OCI-LY7 (cell line): ENCODE measurements around the gene USP30. TPM values are rescaled to one million over a fixed set of nuclear protein-coding genes. Genes with fewer than 3 reads are reported as not detected.

Source experiments
- BruUV-seq: library from RNA; stranded (reverse); fragments of 400-500 nt; replicated peaks from 2 replicates; lab custom pipeline; 2021; lab: Mats Ljungman, UMichigan
- CTCF ChIA-PET: fragments of 300-600 bp; sonication (Branson Sonifier 250); formaldehyde crosslinking; loops from one replicate; lab custom pipeline; 2022; ENCODE audit warnings: antibody characterized with exemption; ENCODE audit not compliant: unreplicated experiment; lab: Charles Lee
- POLR2A ChIA-PET: fragments of 300-600 bp; sonication (Branson Sonifier 250); formaldehyde crosslinking; loops from one replicate; lab custom pipeline; 2022; ENCODE audit warnings: antibody characterized with exemption; lab: Charles Lee
- DNase-seq: peaks from one replicate; pipeline ENCODE4 v3.0.0-alpha.2; 2015; ENCODE audit warnings: low spot score
- H2AFZ ChIP-seq: fragments of 200-600 bp; sonication (generic), shearing (Covaris generic); 2 replicates; pipeline ENCODE4 v1.6.1; 2014; ENCODE audit warnings: mild to moderate bottlenecking, antibody characterized with exemption, low read length, moderate library complexity
- H3K27ac ChIP-seq: fragments of 200-600 bp; sonication (generic); 2 replicates; pipeline ENCODE4 v1.5.1; 2014; ENCODE audit warnings: mixed run types, low read depth, mild to moderate bottlenecking, moderate library complexity, low read length, inconsistent platforms; ENCODE audit not compliant: poor library complexity, severe bottlenecking
- H3K36me3 ChIP-seq: fragments of 200-600 bp; sonication (generic); 2 replicates; pipeline ENCODE4 v1.6.1; 2014; ENCODE audit warnings: mild to moderate bottlenecking, antibody characterized with exemption, low read length, moderate library complexity, mixed read lengths; ENCODE audit not compliant: insufficient read depth
- H3K4me1 ChIP-seq: fragments of 200-600 bp; sonication (generic); 2 replicates; pipeline ENCODE4 v1.5.1; 2014; ENCODE audit warnings: mild to moderate bottlenecking, low read length; ENCODE audit not compliant: insufficient read depth, poor library complexity, severe bottlenecking
- H3K4me2 ChIP-seq: fragments of 200-600 bp; sonication (generic); 2 replicates; pipeline ENCODE4 v1.6.1; 2014; ENCODE audit warnings: mild to moderate bottlenecking, low read length
- H3K4me3 ChIP-seq: fragments of 200-600 bp; sonication (generic); 2 replicates; pipeline ENCODE4 v1.5.1; 2014; ENCODE audit warnings: mild to moderate bottlenecking, low read depth, low read length; ENCODE audit not compliant: poor library complexity, severe bottlenecking
- H3K79me2 ChIP-seq: fragments of 200-600 bp; sonication (generic); 2 replicates; pipeline ENCODE4 v1.6.1; 2016; ENCODE audit warnings: low read depth, mild to moderate bottlenecking, low read length, moderate library complexity, mixed read lengths; ENCODE audit not compliant: insufficient read depth
- H3K9me2 ChIP-seq: fragments of 200-600 bp; sonication (generic); 2 replicates; pipeline ENCODE4 v1.6.1; 2016; ENCODE audit warnings: mild to moderate bottlenecking, low read length, mixed read lengths; ENCODE audit not compliant: insufficient read depth
- H3K9me3 ChIP-seq: fragments of 200-600 bp; sonication (generic); 2 replicates; pipeline ENCODE4 v1.6.1; 2014; ENCODE audit warnings: mild to moderate bottlenecking, mixed run types, low read length, mixed read lengths
- H4K20me1 ChIP-seq: fragments of 200-600 bp; sonication (generic); 2 replicates; pipeline ENCODE4 v1.6.1; 2014; ENCODE audit warnings: mild to moderate bottlenecking, antibody characterized with exemption, low read length, moderate library complexity, mixed read lengths; ENCODE audit not compliant: insufficient read depth
- EZH2phosphoT487 ChIP-seq: fragments of 200-600 bp; sonication (generic); IDR thresholded peaks from 2 replicates; pipeline ENCODE4 v1.6.1; 2018; ENCODE audit warnings: low read depth, borderline replicate concordance, mild to moderate bottlenecking, mixed run types, antibody characterized with exemption, low read length, moderate library complexity, mixed read lengths
- intact Hi-C: fragments of 100-400 bp; cut with micrococcal nuclease; formaldehyde crosslinking; loops from one replicate; pipeline ENCODE4 v1.10.0; 2022; ENCODE audit not compliant: unreplicated experiment
- total RNA-seq, 2 experiments: library from RNA; depleted of rRNA in 1 of 2; stranded (reverse); fragments of >200 nt in 1 of 2; shearing (Covaris generic) in 1 of 2; gene quantifications; 2 replicates each; pipeline ENCODE4 v1.2.3, GENCODE V29; 2014 to 2022
- TF ChIP-seq, protein P1 (sequence below): fragments of 200-600 bp; sonication (generic); conservative IDR thresholded peaks from 2 replicates; pipeline ENCODE4 v1.5.1; 2014; ENCODE audit warnings: mild to moderate bottlenecking, antibody characterized with exemption, low read length, moderate library complexity, mixed read lengths

USP30 gene
- total RNA-seq, 2 experiments from 2014 or later, result 15.7 to 36.2 TPM

DNA sequence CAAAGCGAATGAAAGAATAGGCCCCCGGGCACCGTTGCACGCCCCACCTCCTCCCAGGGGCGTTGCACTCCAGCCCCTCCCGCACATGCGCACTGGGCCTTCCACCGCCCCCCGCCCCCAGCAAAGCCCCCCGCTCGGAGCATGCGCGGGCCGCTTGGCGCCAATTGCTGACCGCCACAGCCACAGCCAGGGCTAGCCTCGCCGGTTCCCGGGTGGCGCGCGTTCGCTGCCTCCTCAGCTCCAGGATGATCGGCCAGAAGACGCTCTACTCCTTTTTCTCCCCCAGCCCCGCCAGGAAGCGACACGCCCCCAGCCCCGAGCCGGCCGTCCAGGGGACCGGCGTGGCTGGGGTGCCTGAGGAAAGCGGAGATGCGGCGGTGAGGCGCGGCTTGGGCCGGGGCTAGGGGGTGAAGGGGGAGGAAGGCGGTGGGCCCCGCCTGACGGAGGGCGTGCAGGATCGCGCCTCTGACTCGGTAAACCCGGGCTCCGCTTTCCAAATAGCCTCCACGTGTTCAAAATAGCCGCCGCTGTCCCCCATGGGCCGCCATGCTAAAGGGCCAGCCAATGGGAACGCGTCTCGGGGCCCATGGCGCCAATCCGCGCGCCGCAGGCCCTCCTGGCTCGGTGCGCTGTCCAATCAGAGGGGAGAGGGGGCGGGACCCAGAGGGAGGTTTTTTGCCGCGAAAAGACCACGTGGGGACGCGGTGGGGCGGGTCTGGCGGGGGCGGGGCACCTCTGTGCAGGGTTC, 45.2 kb downstream of the USP30 start, which contains the start of gene UNG:
Gene UNG (plus strand): TSS at position 163 of the 748 bp plus-strand sequence. CDS start 83 bp downstream, at position 246.
- Histone ChIP-seq H3K9me2 (no peaks in the 10 kb centered on the region), H3K36me3 (peaks cover 45% of the 10 kb centered on the region), H3K9me3 (no peaks in the 10 kb centered on the region), H4K20me1 (0 out of 2 replicates have a peak, but pooled peaks cover 4% of the 10 kb centered on the region), H3K4me2 (peak within 1 kb of the TSS; percentile 85), H2AFZ (peak within 1 kb of the TSS; percentile 84), H3K79me2 (peaks cover 34% of the 10 kb centered on the region), H3K4me3 (peak within 1 kb of the TSS; percentile 87), H3K27ac (peak within 1 kb of the TSS; percentile 74), H3K4me1 (peaks cover 53% of the 10 kb centered on the region)
- no peak for TF ChIP-seq EZH2phosphoT487
- POLR2A ChIA-PET, result interaction anchor here (0.6 to 0.9 kb wide), 6 partner anchors 8 to 1390 kb away, joined by 4 to 9 read pairs (median 4); no protein-coding TSS in a partner anchor
- no TSS peak for BruUV-seq
- intact Hi-C loops, result loop anchor here (2.0 to 10.0 kb wide), 2 partner anchors 57 to 463 kb away; partner anchors contain the start of gene SELPLG
- CTCF ChIA-PET, result interaction anchor here (0.6 kb wide), 1 partner anchor 449 kb away, joined by 4 read pairs; no protein-coding TSS in a partner anchor
- peak; percentile 97 for DNase-seq

- no peaks in the 10 kb centered on the region for H3K9me2 ChIP-seq
- no peaks in the 10 kb centered on the region for H3K9me3 ChIP-seq
- ChIA-PET CTCF (interaction anchor here (0.7 kb wide), 1 partner anchor 9 kb away, joined by 3 read pairs; no protein-coding TSS in a partner anchor), POLR2A (interaction anchor here (0.8 kb wide), 1 partner anchor 461 kb away, joined by 3 read pairs; no protein-coding TSS in a partner anchor)
- TF ChIP-seq, protein P1, sequence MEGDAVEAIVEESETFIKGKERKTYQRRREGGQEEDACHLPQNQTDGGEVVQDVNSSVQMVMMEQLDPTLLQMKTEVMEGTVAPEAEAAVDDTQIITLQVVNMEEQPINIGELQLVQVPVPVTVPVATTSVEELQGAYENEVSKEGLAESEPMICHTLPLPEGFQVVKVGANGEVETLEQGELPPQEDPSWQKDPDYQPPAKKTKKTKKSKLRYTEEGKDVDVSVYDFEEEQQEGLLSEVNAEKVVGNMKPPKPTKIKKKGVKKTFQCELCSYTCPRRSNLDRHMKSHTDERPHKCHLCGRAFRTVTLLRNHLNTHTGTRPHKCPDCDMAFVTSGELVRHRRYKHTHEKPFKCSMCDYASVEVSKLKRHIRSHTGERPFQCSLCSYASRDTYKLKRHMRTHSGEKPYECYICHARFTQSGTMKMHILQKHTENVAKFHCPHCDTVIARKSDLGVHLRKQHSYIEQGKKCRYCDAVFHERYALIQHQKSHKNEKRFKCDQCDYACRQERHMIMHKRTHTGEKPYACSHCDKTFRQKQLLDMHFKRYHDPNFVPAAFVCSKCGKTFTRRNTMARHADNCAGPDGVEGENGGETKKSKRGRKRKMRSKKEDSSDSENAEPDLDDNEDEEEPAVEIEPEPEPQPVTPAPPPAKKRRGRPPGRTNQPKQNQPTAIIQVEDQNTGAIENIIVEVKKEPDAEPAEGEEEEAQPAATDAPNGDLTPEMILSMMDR, result no peak
- TF ChIP-seq EZH2phosphoT487, result no peak
- peaks cover 29% of the 10 kb centered on the region for H3K79me2 ChIP-seq
- BruUV-seq, result no TSS peak
- DNase-seq, result no peak
- H3K4me2 ChIP-seq, result peak overlapping the region; percentile 71
- peak overlapping the region; percentile 2 for H3K27ac ChIP-seq
- peaks cover 53% of the 10 kb centered on the region for H3K4me1 ChIP-seq
- H3K36me3 ChIP-seq, result peaks cover 50% of the 10 kb centered on the region
- H2AFZ ChIP-seq, result no peak overlapping the region
- intact Hi-C loops, result loop anchor here (10.0 kb wide), 1 partner anchor 463 kb away; the partner anchor contains the start of gene SELPLG
- 0 out of 2 replicates have a peak, but pooled peaks cover 4% of the 10 kb centered on the region for H4K20me1 ChIP-seq
- peak overlapping the region; percentile 87 for H3K4me3 ChIP-seq
These were observed 45.8 kb downstream of the USP30 start for GRCh38 chr12:109098183-109098604.

DNA sequence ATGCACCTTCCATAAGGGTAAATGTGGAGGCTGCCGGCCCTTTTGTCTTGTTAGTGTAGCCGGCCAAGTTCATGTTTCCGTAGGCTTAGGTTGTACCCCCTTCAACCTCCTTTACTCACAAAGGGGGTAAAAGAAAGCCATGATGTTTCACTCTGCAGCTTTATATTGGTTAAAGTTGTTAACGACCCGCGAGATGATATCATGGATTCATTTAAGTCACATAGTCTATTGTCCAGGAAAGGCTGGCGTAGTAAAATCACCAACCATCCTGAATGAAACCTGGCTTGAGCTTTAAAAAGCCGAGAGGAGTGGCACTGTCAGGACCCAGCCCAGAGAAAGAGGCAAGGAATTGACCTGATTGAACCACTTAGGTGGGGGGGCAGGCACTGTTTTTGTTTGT, 46.3 kb downstream of the USP30 start:
- Histone ChIP-seq H3K4me2 (peak overlapping the region; percentile 71), H3K4me1 (peaks cover 50% of the 10 kb centered on the region), H4K20me1 (0 out of 2 replicates have a peak, but pooled peaks cover 4% of the 10 kb centered on the region), H3K27ac (peak overlapping the region; percentile 2), H3K36me3 (peaks cover 55% of the 10 kb centered on the region), H2AFZ (no peak overlapping the region), H3K9me3 (no peaks in the 10 kb centered on the region), H3K79me2 (peaks cover 28% of the 10 kb centered on the region), H3K4me3 (peak overlapping the region; percentile 87), H3K9me2 (no peaks in the 10 kb centered on the region)
- ChIA-PET POLR2A (interaction anchor here (0.8 to 1.0 kb wide), 3 partner anchors 13 to 461 kb away, joined by 3 to 5 read pairs (median 3); no protein-coding TSS in a partner anchor), CTCF (interaction anchor here (0.7 kb wide), 1 partner anchor 8 kb away, joined by 3 read pairs; no protein-coding TSS in a partner anchor)
- BruUV-seq, result no TSS peak
- TF ChIP-seq, protein P1, result no peak
- TF ChIP-seq EZH2phosphoT487, result no peak
- intact Hi-C loops, result loop anchor here (10.0 kb wide), 1 partner anchor 464 kb away; the partner anchor contains the start of gene SELPLG
- DNase-seq, result no peak
